SW480 (cell line): ENCODE measurements around the gene DAPK3.
"Not testable (repeated sequence)": the region's sequence is repeated elsewhere in the genome, so short reads cannot be mapped to it uniquely, and the experiment has no call there.

Experiments
- DNase-seq: peaks from one replicate; pipeline ENCODE4 v3.0.0-alpha.2; 2016; ENCODE audit warnings: low spot score

The DAPK3 gene

GRCh38 chr19:3978145-3978544, 7.2 kb upstream of the DAPK3 start:
- DNase-seq = no peak

GRCh38 chr19:3977242-3978143, 6.6 kb upstream of the DAPK3 start:
- DNase-seq = no peak

DNA sequence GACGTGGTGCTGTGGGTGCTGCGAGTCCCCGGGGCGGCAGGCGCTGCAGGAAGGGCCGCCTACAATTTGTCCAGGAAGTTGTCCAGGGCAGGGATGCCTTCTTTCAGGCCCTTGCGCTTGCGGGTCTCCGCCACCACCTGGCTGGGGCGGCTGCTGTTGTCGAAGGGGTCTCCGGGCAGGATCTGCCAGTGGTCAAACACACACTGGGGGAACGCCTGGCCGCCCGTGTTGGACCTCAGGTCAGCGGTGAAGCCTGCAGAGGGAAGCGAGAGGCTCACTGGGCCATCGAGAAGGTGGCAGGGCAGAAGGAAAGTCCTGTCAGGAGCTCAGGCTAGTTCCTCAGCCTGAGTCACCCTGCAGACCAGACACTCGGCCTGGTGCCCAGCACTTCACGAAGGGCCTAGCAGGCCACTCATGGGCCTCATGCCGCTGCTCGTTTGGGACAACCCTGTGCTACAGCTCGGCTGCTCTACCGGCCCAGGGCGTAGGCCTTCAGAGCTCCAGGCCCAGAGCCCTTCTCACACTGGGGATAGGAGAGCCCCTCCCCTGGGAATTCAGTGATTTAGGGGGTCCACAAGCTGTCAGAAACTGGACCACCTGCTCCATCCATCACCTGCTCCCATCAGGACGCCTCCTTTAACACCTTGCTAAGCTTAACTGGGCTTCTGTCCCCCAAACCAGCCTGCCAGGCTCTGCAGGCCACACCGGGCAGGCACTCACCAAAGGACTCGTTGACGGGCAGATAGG, 5.8 kb upstream of the DAPK3 start:
- no peak for DNase-seq

DNA sequence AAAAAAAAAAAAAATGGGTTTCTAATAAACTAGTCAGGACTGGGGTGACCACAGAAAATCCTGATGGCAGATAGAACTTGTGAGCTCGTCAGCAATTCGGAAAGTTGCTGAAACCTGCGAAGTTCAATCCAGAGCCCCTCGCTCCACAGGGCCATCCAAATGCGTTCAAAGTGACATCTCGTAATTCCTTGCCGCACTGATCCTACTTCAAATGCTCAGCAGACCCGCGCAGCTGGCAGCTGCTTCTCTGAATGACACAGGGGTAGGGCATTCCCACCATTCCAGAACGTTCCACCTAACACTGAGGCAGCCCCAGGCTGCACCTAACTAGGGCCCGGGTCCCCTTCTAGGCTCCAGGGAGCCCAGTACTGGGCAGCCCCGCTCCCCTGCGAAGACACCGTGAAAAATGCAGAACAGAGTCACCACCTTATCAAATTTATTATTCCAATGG, 4.8 kb upstream of the DAPK3 start:
- DNase-seq = no peak

GRCh38 chr19:3975144-3975543, 4.2 kb upstream of the DAPK3 start:
- DNase-seq = no peak

GRCh38 chr19:3970313-3970807, 539 bp downstream of the DAPK3 start:
- DNase-seq = no peak

- DNase-seq = no peak
Observed at GRCh38 chr19:3969435-3970312, 1.2 kb downstream of the DAPK3 start.

GRCh38 chr19:3968556-3969434, 2.1 kb downstream of the DAPK3 start:
- DNase-seq = peak; percentile 89

- DNase-seq = not testable (repeated sequence)
Observed at GRCh38 chr19:3967983-3968382, 2.9 kb downstream of the DAPK3 start.

DNA sequence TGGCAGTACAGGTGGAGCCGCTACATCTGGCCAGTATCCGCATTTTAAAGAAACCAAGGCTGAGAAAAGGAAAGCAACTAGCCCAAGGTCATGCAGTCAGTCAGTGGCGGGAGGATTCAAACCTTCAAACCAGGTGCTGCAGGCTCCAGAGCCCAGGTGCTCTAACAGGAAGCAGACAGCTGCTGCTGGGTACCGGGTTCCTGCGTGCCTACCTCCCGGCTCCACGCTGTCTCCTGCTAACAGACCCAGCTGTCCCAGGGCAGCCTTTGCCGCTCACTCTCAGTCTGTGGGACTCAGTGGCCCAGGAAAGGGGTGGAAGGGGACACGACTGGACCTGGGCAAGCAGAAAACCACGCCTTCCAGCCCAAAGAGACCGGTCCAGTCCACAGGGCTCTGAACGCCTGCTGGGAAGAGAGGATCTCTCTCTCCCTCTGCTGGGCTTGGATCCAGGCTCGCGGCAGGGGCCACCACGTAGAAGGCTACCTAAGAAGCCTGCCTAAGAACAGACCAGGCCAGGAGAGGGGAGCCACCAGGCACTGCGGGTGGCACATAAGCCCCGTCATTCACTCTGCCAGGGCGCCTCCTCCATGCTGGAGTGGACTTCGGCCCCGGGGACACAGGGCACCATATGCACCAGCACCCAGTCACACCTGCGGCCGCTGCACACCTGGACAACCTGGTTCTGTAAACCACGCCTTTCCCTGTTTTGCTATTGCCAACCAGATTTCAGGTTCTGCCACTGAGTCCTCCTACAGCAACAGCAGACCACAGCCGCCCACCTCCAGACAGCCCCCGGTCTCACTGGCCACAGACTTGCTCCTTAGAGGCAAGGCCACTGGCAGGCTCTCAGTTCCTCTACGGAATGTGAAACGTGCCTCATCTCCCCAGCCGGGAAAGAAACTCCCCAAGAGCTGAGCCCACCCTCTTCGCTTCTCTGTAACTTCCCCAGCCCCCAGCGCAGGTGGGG, 4.6 kb downstream of the DAPK3 start:
- no peak for DNase-seq

- no peak for DNase-seq
Observed at GRCh38 chr19:3964256-3965194, 6.4 kb downstream of the DAPK3 start.

DNA sequence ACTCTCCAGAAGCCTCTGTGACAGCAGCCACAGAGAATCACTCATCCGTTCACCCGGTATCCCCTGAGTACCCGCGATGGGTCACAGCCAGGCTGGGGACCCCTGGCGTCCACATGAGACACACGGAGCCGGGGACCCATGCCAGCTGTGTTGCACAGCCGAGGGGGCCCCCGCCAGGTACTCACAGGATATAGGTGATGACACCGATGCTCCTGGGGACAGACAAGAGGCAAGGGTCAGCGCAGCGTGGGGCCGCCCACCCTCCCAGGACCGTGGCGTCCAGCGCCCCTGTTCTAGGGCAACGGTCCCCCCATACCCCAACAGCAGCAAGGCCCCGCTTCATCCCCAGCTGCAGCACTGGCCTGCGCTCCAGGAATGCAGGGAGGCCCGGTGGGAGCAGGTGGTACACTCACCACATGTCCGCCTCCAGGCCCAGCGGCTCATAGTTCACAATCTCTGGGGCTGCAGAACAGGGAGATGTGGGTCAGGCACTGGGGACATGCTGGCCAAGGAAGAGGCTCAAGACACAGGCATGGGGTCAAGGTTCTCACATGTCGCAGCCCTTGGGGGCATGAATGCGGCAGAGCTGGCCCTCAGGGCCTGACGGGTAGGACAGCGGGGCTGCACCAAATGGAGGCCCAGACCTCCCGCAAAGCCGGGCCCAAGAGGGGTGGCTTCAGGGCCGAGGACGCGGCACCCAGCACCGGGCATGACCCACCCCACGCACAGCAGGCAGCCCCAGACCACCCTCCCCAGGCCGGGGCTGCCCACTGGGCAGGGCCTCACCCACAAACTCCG, 7.2 kb downstream of the DAPK3 start:
- no peak for DNase-seq

- DNase-seq = no peak
Observed at GRCh38 chr19:3961007-3961406, 9.9 kb downstream of the DAPK3 start.

GRCh38 chr19:3959766-3960131, 11.2 kb downstream of the DAPK3 start:
- DNase-seq = no peak

- no peak for DNase-seq
Observed at GRCh38 chr19:3958836-3959765, 11.8 kb downstream of the DAPK3 start.

DNA sequence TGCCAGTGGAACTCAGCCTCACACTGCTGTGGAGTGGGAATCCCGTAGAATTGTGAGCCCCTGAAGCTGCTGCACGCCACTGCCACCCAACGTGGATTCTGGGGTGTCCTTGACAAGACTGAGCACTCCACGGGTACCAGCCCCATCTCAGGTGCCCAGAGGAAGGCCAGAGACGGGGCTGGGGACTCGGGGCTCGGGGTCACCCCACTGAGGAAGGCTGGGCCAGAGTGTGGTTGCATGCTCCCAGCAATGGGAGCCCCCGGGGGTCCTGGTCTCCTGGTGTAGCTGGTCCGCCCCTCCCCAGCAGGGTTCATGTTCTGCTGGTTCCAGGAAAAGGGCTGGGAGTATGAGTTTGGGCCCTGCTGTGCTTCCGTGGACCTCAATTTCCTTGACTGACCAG, 15.2 kb downstream of the DAPK3 start:
- DNase-seq = no peak

- DNase-seq = not testable (repeated sequence)
Observed at GRCh38 chr19:3955276-3955675, 15.6 kb downstream of the DAPK3 start.
